K562 (cell line): ENCODE measurements around the gene TMEM87B. TPM values are rescaled to one million over a fixed set of nuclear protein-coding genes. Genes with fewer than 3 reads are reported as not detected.

Source experiments
- BRD4 ChIP-seq: fragments of 200-600 bp; sonication (generic); IDR thresholded peaks from 2 replicates; pipeline ENCODE4 v1.6.1; 2017; ENCODE audit warnings: inconsistent platforms
- CEBPG ChIP-seq, 3 experiments: fragments of 200-800 bp in 1 of 3; sonication (Bioruptor generic) in 1 of 3; sonication (generic) in 1 of 3; formaldehyde crosslinking in 1 of 3; IDR thresholded peaks in 2 of 3; conservative IDR thresholded peaks in 1 of 3; 2 replicates each; pipeline versions ENCODE4 v1.6.1 to v1.8.0; 2016 to 2022; ENCODE audit warnings: missing compliant biosample characterization in 2 of 3, missing genetic modification characterization in 2 of 3, mild to moderate bottlenecking in 1 of 3, missing genetic modification reagents in 1 of 3
- ESRRB ChIP-seq: fragments of 250-450 bp; sonication (Bioruptor Pico); IDR thresholded peaks from 2 replicates; pipeline ENCODE4 v1.5.0; 2020; ENCODE audit warnings: mild to moderate bottlenecking, moderate library complexity, borderline replicate concordance
- HEY1 ChIP-seq: fragments of 250-450 bp; sonication (Bioruptor Pico); IDR thresholded peaks from 2 replicates; pipeline ENCODE4 v1.5.0; 2020; ENCODE audit warnings: mild to moderate bottlenecking, moderate library complexity, borderline replicate concordance
- MEIS2 ChIP-seq: fragments of 450-650 bp; IDR thresholded peaks from 2 replicates; pipeline ENCODE4 v1.6.1; 2014; ENCODE audit warnings: mild to moderate bottlenecking; ENCODE audit not compliant: partially characterized antibody
- NCOA2 ChIP-seq, 2 experiments: fragments of 450-650 bp; IDR thresholded peaks; 2 replicates each; pipeline ENCODE4 v1.6.1; 2018; ENCODE audit warnings: mild to moderate bottlenecking in 2 of 2, moderate library complexity in 1 of 2; ENCODE audit not compliant: partially characterized antibody in 2 of 2
- RNF2 ChIP-seq: sonication (generic); IDR thresholded peaks from 2 replicates; pipeline ENCODE4 v1.6.1; 2016
- SOX6 ChIP-seq: fragments of 450-650 bp; IDR thresholded peaks from 2 replicates; pipeline ENCODE4 v1.6.1; 2014; ENCODE audit warnings: mild to moderate bottlenecking
- polyA plus RNA-seq, 8 experiments: library from polyadenylated mRNA; depleted of rRNA in 4 of 8; stranded (reverse) in 5 of 8; unstranded in 3 of 8; fragments of >200 nt; fragmentation: Nextera tagmentation in 2 of 8; fragmentation: Illumina TruSeq in 1 of 8; extraction: Ambion mirVana in 2 of 8; extraction: Trizol in 1 of 8; gene quantifications; 2 replicates each; pipeline versions ENCODE4 v1.2.1 to v1.2.3, GENCODE V29; 2011 to 2014; ENCODE audit warnings: inconsistent platforms in 1 of 8, missing spikeins in 1 of 8
- total RNA-seq, 7 experiments: library from RNA; depleted of rRNA in 6 of 7; stranded (reverse); fragments of >200 nt in 6 of 7; fragmentation: Illumina TruSeq in 2 of 7; extraction: Trizol in 2 of 7; gene quantifications; 2 replicates each; pipeline versions ENCODE4 v1.2.1 to v1.2.3, GENCODE V29; 2011 to 2021; ENCODE audit warnings: low replicate concordance in 1 of 7
- TF ChIP-seq, protein P1 (sequence below): fragments of 450-650 bp; IDR thresholded peaks from 2 replicates; pipeline ENCODE4 v1.6.1; 2016
- TF ChIP-seq, protein P2 (sequence below): fragments of 450-650 bp; IDR thresholded peaks from 2 replicates; pipeline ENCODE4 v1.6.1; 2016; ENCODE audit warnings: missing biosample characterization, missing genetic modification characterization
- TF ChIP-seq, protein P3 (sequence below): IDR thresholded peaks from 3 replicates; pipeline ENCODE4 v1.6.1; 2011; ENCODE audit warnings: borderline replicate concordance, mild to moderate bottlenecking, moderate library complexity; ENCODE audit not compliant: insufficient read length; ENCODE audit errors: extremely low read depth
- TF ChIP-seq, protein P4 (sequence below), 2 experiments: IDR thresholded peaks in 1 of 2; conservative IDR thresholded peaks in 1 of 2; 2 replicates each; pipeline ENCODE4 v1.6.1; 2016; ENCODE audit warnings: low read depth in 2 of 2, mild to moderate bottlenecking in 1 of 2, missing compliant biosample characterization in 1 of 2, missing genetic modification characterization in 1 of 2, moderate library complexity in 1 of 2
- TF ChIP-seq, protein P5 (sequence below): fragments of 250-450 bp; sonication (Bioruptor Pico); IDR thresholded peaks from 2 replicates; pipeline ENCODE4 v1.4.0; 2020

The TMEM87B gene
- total and polyA plus RNA-seq, 9 of the 15 experiments (the other 6 are each of a cell fraction or from before 2014, with no cell fraction given) = 3.7 to 17.1 (median 11.0) TPM

DNA sequence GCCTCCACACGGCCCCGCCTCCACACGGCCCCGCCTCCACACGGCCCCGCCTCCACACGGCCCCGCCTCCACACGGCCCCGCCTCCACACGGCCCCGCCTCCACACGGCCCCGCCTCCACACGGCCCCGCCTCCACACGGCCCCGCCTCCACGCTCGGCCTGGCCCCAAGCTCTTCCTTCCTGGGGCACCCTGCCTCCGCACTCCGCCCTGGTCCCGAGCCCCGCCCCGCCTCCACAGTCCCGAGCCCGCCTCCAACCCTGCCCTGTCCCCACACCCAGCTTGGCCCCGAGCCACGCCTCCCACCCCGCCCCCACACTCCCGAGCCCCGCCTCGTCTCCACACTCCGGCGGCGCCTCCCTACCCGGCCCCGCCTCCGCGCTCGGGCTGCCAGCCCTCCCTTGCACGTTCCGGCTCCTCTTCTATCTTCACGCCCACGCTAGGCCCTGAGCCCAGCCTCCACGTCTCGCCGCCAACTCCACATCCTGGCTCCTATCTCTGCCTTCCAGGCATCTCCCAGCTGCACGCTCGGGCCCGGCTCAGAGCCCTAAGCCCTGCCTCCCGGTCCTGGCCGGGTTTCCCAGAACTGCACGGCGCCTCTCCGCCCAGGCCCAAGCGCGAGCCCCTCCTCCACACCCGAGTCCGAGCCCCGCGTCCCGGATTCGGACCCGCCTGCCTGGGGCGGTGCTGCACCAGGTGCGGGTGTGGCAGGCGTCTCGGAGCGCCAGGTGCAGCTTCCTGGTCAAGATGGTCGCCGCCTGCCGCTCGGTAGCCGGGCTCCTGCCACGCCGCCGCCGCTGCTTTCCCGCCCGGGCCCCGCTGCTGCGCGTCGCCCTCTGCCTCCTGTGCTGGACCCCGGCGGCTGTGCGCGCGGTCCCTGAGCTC is at the start of gene TMEM87B (continued):
- peak; percentile 82 for TF ChIP-seq SOX6
- TF ChIP-seq MEIS2 = peak; percentile 38
- TF ChIP-seq, protein P1, sequence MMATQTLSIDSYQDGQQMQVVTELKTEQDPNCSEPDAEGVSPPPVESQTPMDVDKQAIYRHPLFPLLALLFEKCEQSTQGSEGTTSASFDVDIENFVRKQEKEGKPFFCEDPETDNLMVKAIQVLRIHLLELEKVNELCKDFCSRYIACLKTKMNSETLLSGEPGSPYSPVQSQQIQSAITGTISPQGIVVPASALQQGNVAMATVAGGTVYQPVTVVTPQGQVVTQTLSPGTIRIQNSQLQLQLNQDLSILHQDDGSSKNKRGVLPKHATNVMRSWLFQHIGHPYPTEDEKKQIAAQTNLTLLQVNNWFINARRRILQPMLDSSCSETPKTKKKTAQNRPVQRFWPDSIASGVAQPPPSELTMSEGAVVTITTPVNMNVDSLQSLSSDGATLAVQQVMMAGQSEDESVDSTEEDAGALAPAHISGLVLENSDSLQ = 0 out of 2 replicates have a peak, but pooled peaks have one; percentile 26
- TF ChIP-seq, protein P2, sequence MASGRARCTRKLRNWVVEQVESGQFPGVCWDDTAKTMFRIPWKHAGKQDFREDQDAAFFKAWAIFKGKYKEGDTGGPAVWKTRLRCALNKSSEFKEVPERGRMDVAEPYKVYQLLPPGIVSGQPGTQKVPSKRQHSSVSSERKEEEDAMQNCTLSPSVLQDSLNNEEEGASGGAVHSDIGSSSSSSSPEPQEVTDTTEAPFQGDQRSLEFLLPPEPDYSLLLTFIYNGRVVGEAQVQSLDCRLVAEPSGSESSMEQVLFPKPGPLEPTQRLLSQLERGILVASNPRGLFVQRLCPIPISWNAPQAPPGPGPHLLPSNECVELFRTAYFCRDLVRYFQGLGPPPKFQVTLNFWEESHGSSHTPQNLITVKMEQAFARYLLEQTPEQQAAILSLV (tag) = no peak
- no peak for TF ChIP-seq HEY1 (CRISPR knock-in tag)
- TF ChIP-seq CEBPG (CRISPR knock-in tag; IDR thresholded peaks at IDR 0.05) = peak; percentile 43; the same call in 1 of the 2 replicates
- TF ChIP-seq CEBPG (tag; conservative IDR thresholded peaks at IDR 0.05 in 1 of 2, IDR thresholded peaks at IDR 0.05 in 1 of 2) = no peak
- no peak for TF ChIP-seq ESRRB
- peak; percentile 66; the same call in 1 of the 2 replicates for TF ChIP-seq BRD4
- TF ChIP-seq, protein P3, sequence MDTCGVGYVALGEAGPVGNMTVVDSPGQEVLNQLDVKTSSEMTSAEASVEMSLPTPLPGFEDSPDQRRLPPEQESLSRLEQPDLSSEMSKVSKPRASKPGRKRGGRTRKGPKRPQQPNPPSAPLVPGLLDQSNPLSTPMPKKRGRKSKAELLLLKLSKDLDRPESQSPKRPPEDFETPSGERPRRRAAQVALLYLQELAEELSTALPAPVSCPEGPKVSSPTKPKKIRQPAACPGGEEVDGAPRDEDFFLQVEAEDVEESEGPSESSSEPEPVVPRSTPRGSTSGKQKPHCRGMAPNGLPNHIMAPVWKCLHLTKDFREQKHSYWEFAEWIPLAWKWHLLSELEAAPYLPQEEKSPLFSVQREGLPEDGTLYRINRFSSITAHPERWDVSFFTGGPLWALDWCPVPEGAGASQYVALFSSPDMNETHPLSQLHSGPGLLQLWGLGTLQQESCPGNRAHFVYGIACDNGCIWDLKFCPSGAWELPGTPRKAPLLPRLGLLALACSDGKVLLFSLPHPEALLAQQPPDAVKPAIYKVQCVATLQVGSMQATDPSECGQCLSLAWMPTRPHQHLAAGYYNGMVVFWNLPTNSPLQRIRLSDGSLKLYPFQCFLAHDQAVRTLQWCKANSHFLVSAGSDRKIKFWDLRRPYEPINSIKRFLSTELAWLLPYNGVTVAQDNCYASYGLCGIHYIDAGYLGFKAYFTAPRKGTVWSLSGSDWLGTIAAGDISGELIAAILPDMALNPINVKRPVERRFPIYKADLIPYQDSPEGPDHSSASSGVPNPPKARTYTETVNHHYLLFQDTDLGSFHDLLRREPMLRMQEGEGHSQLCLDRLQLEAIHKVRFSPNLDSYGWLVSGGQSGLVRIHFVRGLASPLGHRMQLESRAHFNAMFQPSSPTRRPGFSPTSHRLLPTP = no peak
- no peak for TF ChIP-seq NCOA2 (IDR thresholded peaks at IDR 0.05; ENCODE audit: partially characterized antibody in 2 of 2)
- TF ChIP-seq RNF2 = peak; percentile 92
- TF ChIP-seq, protein P4, sequence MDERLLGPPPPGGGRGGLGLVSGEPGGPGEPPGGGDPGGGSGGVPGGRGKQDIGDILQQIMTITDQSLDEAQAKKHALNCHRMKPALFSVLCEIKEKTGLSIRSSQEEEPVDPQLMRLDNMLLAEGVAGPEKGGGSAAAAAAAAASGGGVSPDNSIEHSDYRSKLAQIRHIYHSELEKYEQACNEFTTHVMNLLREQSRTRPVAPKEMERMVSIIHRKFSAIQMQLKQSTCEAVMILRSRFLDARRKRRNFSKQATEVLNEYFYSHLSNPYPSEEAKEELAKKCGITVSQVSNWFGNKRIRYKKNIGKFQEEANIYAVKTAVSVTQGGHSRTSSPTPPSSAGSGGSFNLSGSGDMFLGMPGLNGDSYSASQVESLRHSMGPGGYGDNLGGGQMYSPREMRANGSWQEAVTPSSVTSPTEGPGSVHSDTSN (CRISPR knock-in tag; IDR thresholded peaks at IDR 0.05; ENCODE audit: low read depth) = no peak
- TF ChIP-seq, protein P4 (tag; conservative IDR thresholded peaks at IDR 0.05; ENCODE audit: low read depth) = no peak
- TF ChIP-seq, protein P5, sequence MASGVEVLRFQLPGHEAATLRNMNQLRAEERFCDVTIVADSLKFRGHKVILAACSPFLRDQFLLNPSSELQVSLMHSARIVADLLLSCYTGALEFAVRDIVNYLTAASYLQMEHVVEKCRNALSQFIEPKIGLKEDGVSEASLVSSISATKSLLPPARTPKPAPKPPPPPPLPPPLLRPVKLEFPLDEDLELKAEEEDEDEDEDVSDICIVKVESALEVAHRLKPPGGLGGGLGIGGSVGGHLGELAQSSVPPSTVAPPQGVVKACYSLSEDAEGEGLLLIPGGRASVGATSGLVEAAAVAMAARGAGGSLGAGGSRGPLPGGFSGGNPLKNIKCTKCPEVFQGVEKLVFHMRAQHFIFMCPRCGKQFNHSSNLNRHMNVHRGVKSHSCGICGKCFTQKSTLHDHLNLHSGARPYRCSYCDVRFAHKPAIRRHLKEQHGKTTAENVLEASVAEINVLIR (CRISPR knock-in tag) = no peak
